HG02840 (cell line): Measurements from ENCODE around the gene SMURF2.

ENCODE experiments used
- ATAC-seq: cut with Tn5 transposase; IDR thresholded peaks from one replicate; pipeline ENCODE4 v1.9.1; 2021; ENCODE audit warnings: mild to moderate bottlenecking, moderate library complexity, moderate number of reproducible peaks; ENCODE audit not compliant: unreplicated experiment, low FRiP score

The SMURF2 gene

GRCh38 chr17:64506201-64506575 is 155.9 kb downstream of the SMURF2 start, which contains the start of gene DDX5:
DDX5 (minus strand) TSS chr17:64506289; CDS start chr17:64506119, 170 bp downstream.
- peak; percentile 65 for ATAC-seq

- peak; percentile 2 for ATAC-seq
Observed at GRCh38 chr17:64505340-64506200, 156.5 kb downstream of the SMURF2 start.

- no peak for ATAC-seq
Observed at GRCh38 chr17:64504769-64505339, 157.3 kb downstream of the SMURF2 start.

- no peak for ATAC-seq
Observed at GRCh38 chr17:64503821-64504768, 158.0 kb downstream of the SMURF2 start.

- no peak for ATAC-seq
Observed at GRCh38 chr17:64503341-64503740, 158.8 kb downstream of the SMURF2 start.

GRCh38 chr17:64502809-64503208 is 159.3 kb downstream of the SMURF2 start:
- no peak for ATAC-seq

GRCh38 chr17:64502021-64502420 is 160.1 kb downstream of the SMURF2 start:
- no peak for ATAC-seq

- no peak for ATAC-seq
Observed at GRCh38 chr17:64500862-64501765, 161.0 kb downstream of the SMURF2 start.

GRCh38 chr17:64500487-64500859 is 161.6 kb downstream of the SMURF2 start:
- no peak for ATAC-seq

GRCh38 chr17:64499805-64500486 is 162.2 kb downstream of the SMURF2 start:
- no peak for ATAC-seq

- ATAC-seq = no peak
Observed at GRCh38 chr17:64498308-64499203, 163.6 kb downstream of the SMURF2 start.

- no peak for ATAC-seq
Observed at GRCh38 chr17:64497565-64498035, 164.5 kb downstream of the SMURF2 start.

- ATAC-seq = peak; percentile 76
Observed at GRCh38 chr17:64496786-64497564, 165.1 kb downstream of the SMURF2 start, which contains the start of gene POLG2. POLG2 (minus strand) TSS chr17:64497054; CDS start chr17:64496968, 86 bp downstream.

GRCh38 chr17:64496348-64496785 is 165.7 kb downstream of the SMURF2 start:
- no peak for ATAC-seq
